Measurements from ENCODE around the gene TRMT2A. TPM values are rescaled to one million over a fixed set of nuclear protein-coding genes. Genes with fewer than 3 reads are reported as not detected.

The TRMT2A gene
- total RNA-seq, 1 experiment from 2014 or later, result 47.1 TPM

GRCh38 chr22:20158391-20159036 is 41.5 kb upstream of the TRMT2A start:
- H3K27ac Mint-ChIP-seq (ENCODE audit: low read depth, unreplicated experiment), result no peak overlapping the region
- no peak overlapping the region for H3K4me3 Mint-ChIP-seq (ENCODE audit: unreplicated experiment)
- no peak for DNase-seq (ENCODE audit: unreplicated experiment)
- ChIA-PET CTCF (interaction anchor here (1.3 to 6.0 kb wide), 3 partner anchors 126 to 128 kb away, joined by 3 to 51 read pairs (median 8); no protein-coding TSS in a partner anchor), POLR2A (no interaction called here)
- H3K27me3 Mint-ChIP-seq (ENCODE audit: insufficient read depth, unreplicated experiment), result no peaks in the 10 kb centered on the region
- no peak for TF ChIP-seq CTCF (IDR thresholded peaks at IDR 0.05; ENCODE audit: unreplicated experiment)
- H3K9me3 Mint-ChIP-seq (ENCODE audit: unreplicated experiment), result no peaks in the 10 kb centered on the region
- no peaks in the 10 kb centered on the region for H3K4me1 Mint-ChIP-seq (ENCODE audit: insufficient read depth, unreplicated experiment)
- H3K36me3 Mint-ChIP-seq (ENCODE audit: insufficient read depth, unreplicated experiment), result no peaks in the 10 kb centered on the region
- BruUV-seq (replicated peaks), result no TSS peak
- intact Hi-C loops (cut with micrococcal nuclease), result no loop called here

- H3K9me3 Mint-ChIP-seq (ENCODE audit: unreplicated experiment), result no peaks in the 10 kb centered on the region
- ChIA-PET POLR2A (no interaction called here), CTCF (interaction anchor here (0.6 to 6.0 kb wide), 17 partner anchors 9 to 367 kb away, joined by 3 to 51 read pairs (median 3); no protein-coding TSS in a partner anchor)
- no peak overlapping the region for H3K4me3 Mint-ChIP-seq (ENCODE audit: unreplicated experiment)
- H3K4me1 Mint-ChIP-seq (ENCODE audit: insufficient read depth, unreplicated experiment), result no peaks in the 10 kb centered on the region
- BruUV-seq (replicated peaks), result no TSS peak
- no peak for DNase-seq (ENCODE audit: unreplicated experiment)
- H3K27me3 Mint-ChIP-seq (ENCODE audit: insufficient read depth, unreplicated experiment), result no peaks in the 10 kb centered on the region
- intact Hi-C loops (cut with micrococcal nuclease), result loop anchor here (1.0 to 2.0 kb wide), 4 partner anchors 81 to 299 kb away; partner anchors contain the start of gene RTN4R
- H3K27ac Mint-ChIP-seq (ENCODE audit: low read depth, unreplicated experiment), result no peak overlapping the region
- TF ChIP-seq CTCF (IDR thresholded peaks at IDR 0.05; ENCODE audit: unreplicated experiment), result no peak
- H3K36me3 Mint-ChIP-seq (ENCODE audit: insufficient read depth, unreplicated experiment), result no peaks in the 10 kb centered on the region
These were observed 40.6 kb upstream of the TRMT2A start for GRCh38 chr22:20157430-20158183.

GRCh38 chr22:20156611-20157429 is 39.8 kb upstream of the TRMT2A start:
- Mint-ChIP-seq H3K27ac (ENCODE audit: low read depth, unreplicated experiment) (no peak overlapping the region), H3K4me3 (ENCODE audit: unreplicated experiment) (no peak overlapping the region)
- intact Hi-C loops (cut with micrococcal nuclease), result loop anchor here (1.0 to 2.0 kb wide), 4 partner anchors 82 to 300 kb away; partner anchors contain the start of gene RTN4R

More at GRCh38 chr22:20156611-20157429, 39.8 kb upstream of the TRMT2A start:
- CTCF ChIA-PET, result interaction anchor here (0.6 to 6.0 kb wide), 19 partner anchors 10 to 367 kb away, joined by 3 to 51 read pairs (median 3); no protein-coding TSS in a partner anchor
- Mint-ChIP-seq H3K27me3 (ENCODE audit: insufficient read depth, unreplicated experiment) (no peaks in the 10 kb centered on the region), H3K9me3 (ENCODE audit: unreplicated experiment) (no peaks in the 10 kb centered on the region), H3K4me1 (ENCODE audit: insufficient read depth, unreplicated experiment) (no peaks in the 10 kb centered on the region), H3K36me3 (ENCODE audit: insufficient read depth, unreplicated experiment) (no peaks in the 10 kb centered on the region)
- peak; percentile 99 for TF ChIP-seq CTCF (IDR thresholded peaks at IDR 0.05; ENCODE audit: unreplicated experiment)
- POLR2A ChIA-PET, result no interaction called here
- DNase-seq (ENCODE audit: unreplicated experiment), result peak; percentile 66
- BruUV-seq (replicated peaks), result no TSS peak
